ENCODE measurements around the gene LOC128125822.

LOC128125822 gene

DNA sequence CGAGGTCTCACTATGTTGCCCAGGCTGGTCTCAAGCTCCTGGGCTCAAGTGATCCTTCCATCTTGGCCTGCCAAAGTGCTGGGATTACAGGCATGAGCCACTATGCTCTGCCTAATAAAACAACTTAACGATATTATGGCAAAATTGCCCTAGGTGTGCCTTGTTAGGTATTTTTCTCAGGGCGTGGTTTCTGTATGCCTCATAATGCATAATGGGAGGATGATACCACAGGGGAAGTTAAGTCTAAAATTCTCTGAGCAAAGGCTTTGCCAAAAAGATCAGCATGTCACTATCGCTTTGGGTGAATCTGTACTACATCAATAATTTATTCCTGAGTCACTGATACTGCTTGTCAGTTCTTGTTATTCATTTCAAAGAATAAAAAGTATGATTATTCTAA is 15.9 kb upstream of the LOC128125822 start:
- TF ChIP-seq, protein P1, sequence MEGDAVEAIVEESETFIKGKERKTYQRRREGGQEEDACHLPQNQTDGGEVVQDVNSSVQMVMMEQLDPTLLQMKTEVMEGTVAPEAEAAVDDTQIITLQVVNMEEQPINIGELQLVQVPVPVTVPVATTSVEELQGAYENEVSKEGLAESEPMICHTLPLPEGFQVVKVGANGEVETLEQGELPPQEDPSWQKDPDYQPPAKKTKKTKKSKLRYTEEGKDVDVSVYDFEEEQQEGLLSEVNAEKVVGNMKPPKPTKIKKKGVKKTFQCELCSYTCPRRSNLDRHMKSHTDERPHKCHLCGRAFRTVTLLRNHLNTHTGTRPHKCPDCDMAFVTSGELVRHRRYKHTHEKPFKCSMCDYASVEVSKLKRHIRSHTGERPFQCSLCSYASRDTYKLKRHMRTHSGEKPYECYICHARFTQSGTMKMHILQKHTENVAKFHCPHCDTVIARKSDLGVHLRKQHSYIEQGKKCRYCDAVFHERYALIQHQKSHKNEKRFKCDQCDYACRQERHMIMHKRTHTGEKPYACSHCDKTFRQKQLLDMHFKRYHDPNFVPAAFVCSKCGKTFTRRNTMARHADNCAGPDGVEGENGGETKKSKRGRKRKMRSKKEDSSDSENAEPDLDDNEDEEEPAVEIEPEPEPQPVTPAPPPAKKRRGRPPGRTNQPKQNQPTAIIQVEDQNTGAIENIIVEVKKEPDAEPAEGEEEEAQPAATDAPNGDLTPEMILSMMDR (IDR thresholded peaks at IDR 0.05; ENCODE audit: low read depth), result no peak

DNA sequence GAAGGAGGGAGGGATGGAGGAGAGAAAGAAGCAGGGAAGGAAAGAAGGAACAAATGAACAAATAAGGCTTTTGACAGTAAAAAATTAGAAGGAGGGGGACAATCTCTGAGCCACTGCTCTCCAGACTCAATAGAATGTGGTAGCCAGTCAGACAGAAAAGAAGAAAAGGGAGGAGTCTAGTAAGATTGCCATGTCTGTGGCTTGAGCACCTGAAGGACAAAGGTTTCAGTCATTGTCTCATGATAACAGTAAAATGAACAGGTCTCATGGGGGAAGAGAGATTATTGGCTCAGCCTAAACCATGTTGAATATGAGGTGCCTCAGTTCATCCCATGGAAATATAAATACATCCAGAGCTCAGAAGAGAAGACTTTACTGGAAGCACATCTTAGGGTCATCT is 14.0 kb upstream of the LOC128125822 start:
- TF ChIP-seq, protein P1 (IDR thresholded peaks at IDR 0.05; ENCODE audit: low read depth), result no peak

DNA sequence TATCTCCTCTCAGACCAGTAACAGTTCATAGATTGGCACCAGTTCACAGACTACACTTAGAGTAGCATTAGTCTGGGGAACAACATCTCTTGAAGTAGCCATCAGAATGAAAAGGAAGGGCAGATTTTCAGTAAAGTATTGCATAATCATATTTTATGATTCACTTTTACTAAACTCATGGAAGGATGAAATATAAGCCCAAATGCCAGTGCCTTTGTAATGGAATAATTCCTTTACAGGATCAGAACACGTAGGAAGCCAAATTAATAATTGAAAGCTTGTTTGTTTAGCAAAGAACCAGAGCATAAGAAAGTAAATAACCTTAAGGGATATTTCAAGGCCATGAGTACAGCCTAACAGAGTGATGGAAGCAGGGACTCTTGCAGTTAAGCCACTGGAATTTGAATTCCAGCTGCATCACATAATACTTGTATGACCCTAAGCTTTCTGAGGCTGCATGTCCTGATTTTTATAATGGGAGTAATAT is 11.4 kb upstream of the LOC128125822 start:
- TF ChIP-seq, protein P1 (IDR thresholded peaks at IDR 0.05; ENCODE audit: low read depth), result no peak

DNA sequence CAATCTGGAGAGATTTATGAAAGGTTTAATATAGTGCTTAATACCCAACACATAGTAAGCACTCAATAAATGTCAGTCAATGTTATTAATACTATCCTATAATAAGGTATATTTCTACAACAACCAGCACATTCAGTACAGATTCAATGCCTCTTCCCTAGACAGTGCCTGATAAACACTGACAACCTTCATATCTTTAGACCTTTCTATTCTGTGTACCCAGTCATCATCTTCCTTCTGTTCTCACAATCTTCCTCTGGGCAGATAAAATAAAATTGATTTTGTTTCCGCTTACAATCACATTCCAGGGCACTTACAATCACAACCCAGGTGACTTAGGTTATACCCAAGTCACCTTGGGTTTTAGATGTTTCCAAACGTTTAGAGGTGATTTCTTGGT is 11.0 kb upstream of the LOC128125822 start:
- TF ChIP-seq, protein P1 (IDR thresholded peaks at IDR 0.05; ENCODE audit: low read depth), result no peak

DNA sequence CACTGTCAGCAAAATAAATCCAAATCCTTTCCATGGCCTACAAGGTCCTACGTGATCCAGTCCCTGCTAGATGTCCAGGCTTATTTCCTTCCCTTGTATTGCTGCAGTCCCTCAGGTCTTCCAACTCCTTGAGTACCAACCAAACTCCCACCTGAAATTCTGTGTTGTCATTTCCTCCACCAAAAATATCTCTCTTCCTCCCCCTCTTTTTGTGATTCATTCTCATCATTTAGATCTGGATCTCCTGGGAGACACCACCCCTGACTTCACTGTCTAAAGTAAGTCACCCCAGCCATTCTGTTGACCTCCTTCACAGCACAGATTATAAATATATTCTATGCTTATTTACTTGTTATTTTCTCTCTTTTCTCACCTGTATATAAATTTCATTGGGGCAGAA is 9.0 kb upstream of the LOC128125822 start:
- TF ChIP-seq, protein P1 (IDR thresholded peaks at IDR 0.05; ENCODE audit: low read depth), result no peak

DNA sequence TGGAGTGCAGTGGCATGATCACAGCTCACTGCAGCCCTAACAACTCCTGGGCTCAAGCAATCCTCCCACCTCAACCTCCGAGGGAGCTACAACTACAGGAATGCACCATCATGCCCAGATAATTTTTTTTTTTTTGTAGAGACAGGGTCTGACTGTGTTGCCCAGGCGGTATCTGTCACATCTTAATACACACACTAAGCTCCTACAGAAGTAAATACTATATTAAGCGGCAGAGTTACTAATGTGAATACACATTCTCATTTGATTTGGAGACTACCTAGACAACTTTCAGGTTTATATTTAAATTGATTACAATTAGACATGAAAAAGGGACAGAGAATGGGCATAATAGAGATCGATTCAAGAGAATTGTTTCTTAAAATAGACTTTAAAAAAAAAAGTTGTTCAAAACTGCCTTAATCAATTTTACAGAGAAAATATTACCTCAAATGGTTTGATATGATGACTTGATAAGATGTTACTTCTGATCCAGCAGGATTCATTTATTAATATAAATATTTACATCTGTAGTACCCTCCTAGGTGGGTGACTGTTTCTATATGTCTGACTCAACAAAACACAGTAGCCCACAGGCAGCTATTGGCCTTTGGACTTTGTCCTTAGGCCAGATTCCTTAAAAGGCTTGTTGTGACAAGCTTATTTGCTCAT is 7.1 kb upstream of the LOC128125822 start:
- TF ChIP-seq, protein P1 (IDR thresholded peaks at IDR 0.05; ENCODE audit: low read depth), result no peak

DNA sequence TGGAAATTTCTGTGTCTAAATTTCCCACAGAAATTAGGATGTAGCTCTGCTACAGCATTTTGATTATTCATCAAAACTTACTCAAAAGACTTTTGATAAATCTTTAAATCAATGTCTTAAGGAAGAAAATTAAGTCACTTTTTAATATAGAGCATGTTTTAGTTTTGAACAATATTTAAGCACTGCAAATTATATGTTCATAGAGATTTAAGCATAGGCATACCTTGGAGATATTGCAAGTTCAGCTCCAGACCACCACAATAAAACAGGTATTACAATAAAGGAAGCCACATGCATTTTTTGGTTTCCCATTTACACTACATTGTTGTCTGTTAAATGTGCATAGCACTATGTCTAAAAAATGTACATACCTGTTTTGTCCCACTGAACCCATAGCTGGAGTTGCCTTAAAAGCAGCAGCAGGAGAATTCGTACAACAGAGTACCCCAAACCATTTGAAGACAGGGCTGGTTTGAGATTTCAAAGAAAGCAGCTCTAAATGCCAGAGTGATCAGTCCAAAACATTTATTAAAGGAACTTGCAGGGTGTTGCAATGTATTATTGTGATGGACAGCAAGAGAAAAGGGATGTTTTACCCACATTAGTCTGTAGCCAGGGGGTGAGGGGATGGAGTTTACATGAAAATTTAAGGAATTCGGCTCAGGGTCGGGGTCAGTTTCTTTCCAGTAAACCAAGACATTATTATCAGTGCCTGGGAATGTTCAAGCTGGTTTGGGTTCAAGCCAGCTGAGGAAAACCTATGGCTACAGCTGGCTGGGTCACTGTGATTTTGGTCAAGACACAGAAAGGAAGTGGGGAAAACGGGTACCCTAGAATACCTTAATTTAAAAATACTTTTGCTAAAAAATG is 6.3 kb upstream of the LOC128125822 start:
- TF ChIP-seq, protein P1 (IDR thresholded peaks at IDR 0.05; ENCODE audit: low read depth), result no peak
